ENCODE measurements around the gene SHANK2.

- TF ChIP-seq CTCF (IDR thresholded peaks at IDR 0.05), result no peak
- no peak for TF ChIP-seq POLR2A (IDR thresholded peaks at IDR 0.05)
These were observed 31.2 kb downstream of the SHANK2 start for GRCh38 chr11:71221201-71221600.
